GM19324 (cell line): ENCODE measurements around the gene MAEA.
A peak's percentile ranks its signal among the peaks of the same experiment; 100 is the strongest.
"Not testable (repeated sequence)": the region's sequence is repeated elsewhere in the genome, so short reads cannot be mapped to it uniquely, and the experiment has no call there.

Experiments used
- ATAC-seq: cut with Tn5 transposase; IDR thresholded peaks from one replicate; pipeline ENCODE4 v1.9.1; 2021; ENCODE audit warnings: mild to moderate bottlenecking, moderate library complexity; ENCODE audit not compliant: unreplicated experiment, low FRiP score

MAEA gene

DNA sequence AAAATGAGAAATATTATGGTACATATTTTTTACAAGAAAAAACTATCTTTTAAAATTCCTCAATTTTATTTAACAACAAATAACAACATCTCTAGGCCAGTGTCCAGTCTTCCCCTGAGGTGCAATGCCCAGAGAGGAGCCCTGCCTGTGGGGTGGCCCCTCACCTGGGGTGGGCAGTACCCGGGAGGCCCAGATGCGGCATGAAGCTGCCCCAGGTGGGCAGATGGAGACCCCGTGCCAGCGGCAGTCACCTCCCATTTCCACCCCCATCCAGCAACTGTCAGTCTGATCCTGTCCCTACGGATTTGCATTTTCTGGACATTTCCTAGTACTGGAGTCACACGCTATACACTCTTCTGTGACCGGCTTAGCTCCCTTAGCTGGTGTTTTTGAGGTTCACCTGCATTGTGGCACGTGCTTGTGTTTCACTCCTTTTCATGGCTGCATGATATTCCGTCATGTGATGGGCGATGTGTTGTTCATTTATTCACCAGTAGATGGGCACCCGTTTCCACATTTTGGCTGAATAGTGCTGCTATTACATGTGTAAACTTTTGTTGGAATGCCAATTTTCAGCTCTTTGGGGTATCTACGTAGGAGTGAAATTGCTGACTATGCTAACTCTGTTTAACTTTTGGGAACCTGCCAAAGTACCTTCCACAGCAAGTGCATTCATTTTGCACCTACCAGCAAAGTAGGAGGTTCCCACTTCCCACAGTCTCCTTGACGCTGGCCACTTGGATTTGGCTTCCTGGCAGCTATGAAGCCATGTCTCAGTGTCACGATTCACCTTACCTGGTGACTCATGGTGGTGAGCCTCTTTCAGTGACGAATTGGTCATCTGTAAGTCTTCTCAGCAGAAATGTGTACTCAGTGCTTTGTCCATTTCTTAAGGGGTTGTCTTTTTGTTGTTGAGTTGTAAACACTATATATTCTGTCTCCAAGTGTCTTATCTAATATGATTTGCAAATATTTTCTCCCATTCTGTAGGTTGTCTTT is 11.7 kb upstream of the MAEA start:
- ATAC-seq: no peak

DNA sequence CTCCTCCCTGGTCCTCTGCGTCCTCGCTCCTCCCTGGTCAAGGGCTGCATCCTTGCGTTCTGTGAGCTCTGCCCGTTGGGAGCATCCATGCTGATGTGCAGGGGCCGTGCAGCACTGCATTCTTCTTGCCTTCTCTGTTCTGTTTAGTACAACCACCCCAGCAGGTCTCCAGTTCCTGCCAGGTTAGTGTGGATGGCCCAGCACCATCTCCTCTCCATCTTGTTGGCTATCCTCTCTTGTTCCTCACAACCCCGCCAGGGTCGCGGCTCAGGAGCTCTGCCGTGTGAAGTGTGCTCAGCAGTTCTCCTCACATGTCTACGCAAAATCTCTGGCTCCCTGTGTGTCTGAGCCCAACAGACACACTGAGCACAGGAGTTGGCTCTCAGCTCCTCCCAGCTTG is 10.4 kb upstream of the MAEA start:
- no peak for ATAC-seq

DNA sequence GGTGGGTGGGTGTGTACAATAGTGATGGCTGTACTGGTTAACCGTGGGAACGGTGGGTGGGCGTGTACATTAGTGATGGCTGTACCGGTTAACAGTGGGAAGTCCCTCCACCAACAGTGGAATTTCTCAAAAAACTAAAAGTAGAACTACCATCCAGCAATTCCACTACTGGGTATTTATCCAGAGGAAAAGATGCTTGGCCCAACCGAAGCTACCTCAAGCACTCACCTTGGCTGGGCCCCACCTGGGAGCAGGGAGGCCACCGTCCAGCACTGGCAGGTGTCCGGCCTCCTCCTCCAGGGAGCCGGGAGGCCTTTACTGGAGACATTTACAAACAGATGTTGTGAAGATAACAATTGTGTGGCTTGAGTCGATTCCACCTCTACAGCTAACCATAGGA is 6.0 kb upstream of the MAEA start:
- ATAC-seq: no peak

DNA sequence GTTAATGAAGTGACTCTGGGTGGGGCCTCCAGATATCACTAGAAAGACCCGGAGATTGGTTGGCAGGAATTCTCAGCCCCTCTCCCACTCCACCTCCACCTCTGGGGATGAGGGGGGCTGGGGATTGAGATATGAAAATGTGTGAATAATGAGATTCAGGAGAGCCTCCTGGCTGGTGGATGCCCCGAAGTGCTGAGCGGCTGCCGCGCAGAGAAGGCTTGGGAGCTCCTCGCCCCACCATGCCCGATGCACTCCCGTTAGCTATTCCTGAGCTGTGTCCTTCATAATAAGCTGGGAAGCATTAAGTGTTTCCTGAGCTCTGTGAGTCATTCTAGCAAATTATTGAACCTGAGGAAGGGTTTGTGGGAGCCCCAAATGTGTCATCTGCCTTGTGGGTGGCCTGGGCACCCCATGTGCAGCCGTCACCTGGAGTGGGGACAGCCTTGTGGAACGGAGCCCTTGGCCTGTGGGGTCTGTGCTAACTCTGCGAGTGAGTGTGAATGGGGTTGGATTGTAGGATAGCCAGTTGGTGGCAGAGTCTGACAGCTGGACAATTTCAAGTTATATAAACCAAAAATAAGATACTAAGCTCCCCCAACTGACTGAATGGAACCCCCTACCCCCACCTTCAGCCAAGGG is 4.4 kb upstream of the MAEA start:
- no peak for ATAC-seq

DNA sequence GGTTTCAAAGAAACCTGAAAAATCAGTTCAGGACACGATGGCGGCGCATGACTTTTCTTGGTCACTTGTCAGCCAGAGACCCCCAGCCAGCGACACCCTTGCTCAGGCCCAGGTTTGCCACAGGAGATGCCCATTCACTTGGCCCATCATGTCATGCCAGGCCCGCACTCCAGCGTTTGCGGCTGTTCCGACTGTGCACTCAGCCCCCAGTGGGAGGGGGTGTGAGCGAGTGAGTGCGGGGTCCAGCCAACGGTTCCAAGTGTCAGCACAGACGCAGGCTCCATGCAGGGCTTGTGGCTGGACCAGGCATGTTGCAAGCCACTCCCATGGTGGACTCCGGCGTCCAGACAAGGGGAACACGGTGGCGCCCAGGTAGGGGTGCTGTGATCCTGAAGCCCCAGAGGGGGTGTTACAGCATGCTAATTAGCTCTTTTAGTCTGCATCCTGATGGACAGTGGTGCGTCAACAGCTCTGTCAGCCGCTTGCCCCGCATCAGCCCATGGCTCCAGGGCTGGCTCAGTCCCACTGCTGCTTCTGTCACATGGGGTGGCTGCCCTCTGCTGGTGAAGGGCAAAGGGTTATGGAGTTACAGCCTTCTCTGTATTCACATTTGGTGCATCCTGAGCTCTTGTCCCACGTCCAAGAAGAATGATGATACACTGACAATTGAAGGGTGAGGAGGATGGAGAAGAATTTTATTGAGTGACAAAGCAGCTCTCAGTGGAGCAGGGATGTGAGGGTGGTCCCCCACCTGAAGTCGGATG is 3.7 kb upstream of the MAEA start:
- ATAC-seq: no peak

DNA sequence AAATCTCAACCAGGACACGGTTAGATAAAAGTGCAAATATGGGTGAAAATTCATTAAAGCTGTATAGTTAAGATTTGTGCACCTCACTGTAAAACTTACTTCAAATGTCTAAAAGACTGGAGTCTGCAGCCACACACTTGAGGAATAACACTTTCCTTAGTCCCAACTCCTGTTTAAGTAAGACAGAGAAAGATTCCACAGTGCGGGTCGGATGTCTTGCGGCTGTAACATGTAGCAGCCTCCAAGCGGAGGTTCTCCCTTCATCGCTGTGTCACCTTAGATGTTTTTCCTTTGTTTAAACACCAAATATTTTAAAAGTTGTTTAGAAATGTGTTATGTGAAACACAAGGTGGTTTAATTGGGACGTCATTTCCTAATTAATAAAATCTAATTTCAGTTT is 905 bp upstream of the MAEA start:
- no peak for ATAC-seq

DNA sequence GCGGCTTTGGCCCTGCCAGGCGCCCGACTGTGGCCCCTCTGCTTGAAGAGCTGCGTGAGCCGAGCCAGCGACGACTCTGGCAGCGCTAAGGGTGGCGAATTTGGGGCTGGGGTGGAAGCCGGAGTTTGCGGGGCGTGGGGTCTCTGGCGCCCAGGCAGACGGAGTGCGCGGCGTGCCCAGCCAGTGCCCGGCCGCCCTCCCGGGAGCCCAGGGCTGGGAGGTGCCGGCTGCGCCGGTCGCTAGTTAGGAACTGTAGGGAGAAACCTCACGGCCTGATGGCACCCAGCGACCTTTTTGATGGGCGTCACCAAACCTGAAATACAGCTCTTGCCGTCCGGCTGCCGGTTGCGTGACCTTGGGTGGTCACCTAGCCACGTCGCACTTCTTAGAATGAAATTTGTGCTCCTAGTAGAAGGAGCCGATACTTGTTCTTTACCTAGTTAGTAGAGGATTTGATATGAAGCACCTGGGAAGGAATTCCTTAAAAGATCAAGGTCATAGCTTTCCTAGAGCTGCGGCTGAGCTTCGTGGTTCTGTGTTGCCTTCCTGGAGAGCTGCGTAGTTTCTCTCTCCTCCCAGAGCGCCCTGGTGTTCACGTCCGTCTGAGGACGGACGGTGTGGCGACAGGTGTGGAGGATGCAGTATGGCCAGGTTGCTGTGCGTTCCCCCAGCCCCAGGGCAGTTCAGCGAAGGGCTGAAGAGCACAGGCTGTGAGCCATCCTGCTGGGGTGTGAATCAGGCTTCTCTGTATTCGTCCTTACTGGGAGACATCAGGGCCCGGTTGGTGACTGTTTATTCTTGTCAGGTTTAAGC is 680 bp downstream of the MAEA start:
- peak; percentile 3 for ATAC-seq

DNA sequence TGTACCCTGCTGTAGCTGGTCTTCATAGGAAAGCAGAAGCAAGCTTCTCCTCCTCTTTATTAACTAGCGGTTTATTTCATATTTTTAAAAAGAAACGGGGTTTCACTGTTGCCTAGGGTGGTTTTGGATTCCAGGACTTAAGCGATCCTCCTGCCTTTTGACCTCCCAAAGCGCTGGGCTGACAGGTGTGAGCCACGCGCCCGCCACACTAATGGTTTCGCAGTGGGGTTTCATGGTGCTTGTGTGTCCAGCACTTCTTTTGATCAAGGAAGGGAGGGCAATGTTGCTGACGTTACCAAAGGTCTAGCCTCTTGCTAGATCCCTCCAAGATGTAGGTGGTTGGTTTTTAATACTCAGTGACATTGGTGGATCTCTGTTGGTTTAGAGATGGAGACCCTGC is 1.4 kb downstream of the MAEA start:
- ATAC-seq: no peak

DNA sequence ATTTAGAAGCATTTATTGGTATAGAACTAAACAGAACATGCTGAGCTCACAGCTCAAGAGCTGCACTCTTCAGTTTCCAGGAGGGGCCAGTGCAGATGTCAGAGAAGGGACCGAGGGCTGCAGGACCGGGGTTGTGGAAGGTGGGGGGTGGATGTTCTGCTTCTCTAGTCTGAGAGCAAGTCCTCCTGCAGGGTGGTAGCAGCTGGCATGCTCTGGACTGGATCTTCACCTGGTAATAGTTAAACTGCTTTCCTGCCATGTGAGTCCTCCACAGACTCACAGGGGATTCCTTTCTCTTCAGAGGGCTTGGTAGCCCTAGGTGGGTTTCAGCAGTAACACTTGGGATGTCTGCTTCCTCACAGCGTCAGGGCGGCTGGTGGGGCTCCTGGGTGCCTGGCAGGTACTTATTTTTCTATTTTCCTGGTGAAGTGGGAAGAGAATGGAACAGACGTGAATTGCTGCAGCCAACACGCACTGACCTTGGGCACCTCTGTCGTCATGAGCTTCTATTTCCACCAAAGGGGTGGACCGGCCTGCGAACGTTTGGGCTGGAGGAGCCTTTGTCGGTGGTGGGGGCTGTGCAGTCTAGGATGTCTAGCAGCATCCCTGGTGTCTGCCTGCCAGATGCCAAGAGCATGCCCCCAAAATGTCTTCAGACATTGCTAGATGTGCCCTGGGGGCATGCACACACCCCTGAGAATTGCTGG is 2.5 kb downstream of the MAEA start:
- no peak for ATAC-seq

DNA sequence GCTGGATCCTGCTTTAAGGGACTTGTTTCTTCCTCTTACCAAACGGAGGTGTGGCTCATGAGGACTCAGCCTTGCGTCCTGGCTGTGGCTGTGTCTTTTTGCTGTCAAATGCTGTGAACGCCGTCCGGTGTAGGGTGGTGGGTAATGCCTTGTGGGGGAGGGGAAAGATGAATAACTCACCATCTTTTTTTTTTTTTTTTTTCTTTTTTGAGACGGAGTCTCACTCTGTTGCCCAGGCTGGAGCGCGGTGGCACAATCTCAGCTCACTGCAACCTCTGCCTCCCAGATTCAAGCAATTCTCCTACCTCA is 3.0 kb downstream of the MAEA start:
- ATAC-seq: not testable (repeated sequence)

DNA sequence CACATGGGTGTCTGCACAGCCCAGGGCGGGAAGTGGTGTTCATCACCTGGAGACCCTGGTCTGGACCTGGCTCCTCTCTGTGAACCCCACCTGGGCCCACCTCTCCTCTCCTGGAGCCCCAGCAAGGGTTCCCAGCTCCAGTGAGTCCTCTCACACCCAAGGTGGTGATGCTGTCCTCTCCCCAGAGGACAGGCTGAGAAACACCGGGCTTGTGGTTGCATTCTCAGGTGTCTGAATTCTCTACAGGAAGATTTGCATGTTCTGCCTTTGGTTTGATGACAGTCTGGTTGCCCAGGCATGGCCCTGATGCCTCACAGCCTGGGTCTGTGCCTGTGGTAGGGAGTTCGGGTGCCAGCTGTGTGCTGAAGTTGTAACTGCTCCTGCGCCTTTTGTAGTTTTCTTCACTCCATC is 3.8 kb downstream of the MAEA start:
- ATAC-seq: no peak

DNA sequence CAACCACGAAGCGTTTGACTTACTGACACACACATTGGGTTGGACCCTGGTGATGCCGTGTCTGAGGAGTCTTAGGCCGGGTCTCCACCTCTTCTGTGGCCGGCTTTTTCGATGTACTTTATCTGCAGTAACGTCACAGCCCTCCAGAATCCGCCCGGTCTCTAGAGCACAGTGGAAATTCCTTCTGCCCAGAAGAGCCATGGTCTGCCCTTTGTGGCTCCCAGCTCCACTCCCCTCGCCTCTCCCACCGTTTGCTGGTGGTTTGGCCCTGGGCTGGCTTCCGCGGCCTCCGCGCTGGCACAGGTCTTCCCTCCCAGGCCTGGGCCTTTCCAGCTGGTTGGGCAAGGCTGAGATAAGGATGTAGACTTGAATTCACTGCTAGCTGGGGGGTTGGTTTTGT is 4.3 kb downstream of the MAEA start:
- ATAC-seq: no peak

DNA sequence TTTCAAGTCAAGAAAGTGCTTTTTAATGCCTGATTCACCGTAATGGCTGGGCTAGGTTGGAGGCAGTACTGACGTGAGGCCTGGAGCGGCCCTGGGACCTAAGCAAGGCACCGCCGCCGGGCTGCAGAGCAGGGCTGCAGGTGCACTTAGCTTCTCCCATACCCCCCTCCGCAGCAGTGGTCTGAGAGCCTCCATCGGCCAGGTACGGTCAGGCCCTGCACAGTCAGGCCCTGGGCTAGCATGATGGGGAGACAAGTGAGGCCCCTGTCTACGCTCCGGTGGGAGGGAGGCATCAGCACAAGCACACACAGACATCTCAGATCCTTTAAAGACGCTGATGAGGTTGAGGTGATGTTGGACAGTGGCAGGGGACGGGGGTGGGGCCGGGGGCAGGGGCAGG is 4.7 kb downstream of the MAEA start:
- ATAC-seq: no peak

DNA sequence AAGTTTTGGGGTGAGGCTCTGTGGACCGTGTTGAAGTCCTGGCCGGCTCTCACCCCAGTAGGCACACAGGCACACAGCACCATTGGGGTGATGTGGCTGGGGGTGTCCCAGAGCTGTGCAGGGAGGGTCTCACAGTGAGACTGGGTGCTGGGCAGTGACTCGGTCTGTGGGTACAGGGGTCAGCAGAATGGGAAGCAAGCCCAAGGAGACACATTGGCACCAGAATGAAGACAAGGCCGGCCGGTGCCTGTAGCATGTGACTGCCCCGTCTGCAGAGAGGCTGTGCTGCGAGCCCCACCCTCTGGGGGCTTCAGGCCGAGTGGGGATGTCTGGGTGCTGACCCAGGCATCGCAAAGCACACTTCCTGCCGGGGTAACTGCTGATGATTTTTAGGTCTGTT is 5.2 kb downstream of the MAEA start:
- ATAC-seq: no peak

DNA sequence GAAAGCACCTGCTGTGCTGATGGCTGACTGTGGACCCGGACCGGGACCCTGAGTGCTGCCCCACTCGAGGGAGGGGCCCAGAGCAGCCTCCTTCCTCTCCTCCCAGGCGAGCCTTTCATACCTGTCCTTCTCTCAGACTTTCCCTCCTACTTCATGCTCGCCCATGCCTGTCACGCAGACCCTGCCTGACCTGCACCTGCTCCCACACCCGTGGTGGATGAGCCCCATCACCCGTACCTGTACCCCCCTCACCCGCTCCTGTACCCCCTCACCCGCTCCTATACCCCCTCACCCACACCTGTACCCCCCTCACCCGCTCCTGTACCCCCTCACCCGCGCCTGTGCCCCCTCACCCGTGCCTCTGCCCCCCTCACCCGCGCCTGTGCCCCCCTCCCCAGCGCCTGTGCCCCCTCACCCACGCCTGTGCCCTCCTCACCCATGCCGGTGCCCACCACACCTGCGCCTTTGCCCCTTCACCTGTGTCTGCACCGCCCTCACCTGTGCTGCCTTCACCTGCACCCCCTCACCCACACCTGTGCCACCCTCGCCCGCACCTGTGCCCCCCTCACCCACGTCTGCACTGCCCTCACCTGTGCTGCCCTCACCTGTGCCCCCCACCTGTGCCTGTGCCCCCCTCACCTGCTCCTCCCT is 5.8 kb downstream of the MAEA start:
- ATAC-seq: no peak

DNA sequence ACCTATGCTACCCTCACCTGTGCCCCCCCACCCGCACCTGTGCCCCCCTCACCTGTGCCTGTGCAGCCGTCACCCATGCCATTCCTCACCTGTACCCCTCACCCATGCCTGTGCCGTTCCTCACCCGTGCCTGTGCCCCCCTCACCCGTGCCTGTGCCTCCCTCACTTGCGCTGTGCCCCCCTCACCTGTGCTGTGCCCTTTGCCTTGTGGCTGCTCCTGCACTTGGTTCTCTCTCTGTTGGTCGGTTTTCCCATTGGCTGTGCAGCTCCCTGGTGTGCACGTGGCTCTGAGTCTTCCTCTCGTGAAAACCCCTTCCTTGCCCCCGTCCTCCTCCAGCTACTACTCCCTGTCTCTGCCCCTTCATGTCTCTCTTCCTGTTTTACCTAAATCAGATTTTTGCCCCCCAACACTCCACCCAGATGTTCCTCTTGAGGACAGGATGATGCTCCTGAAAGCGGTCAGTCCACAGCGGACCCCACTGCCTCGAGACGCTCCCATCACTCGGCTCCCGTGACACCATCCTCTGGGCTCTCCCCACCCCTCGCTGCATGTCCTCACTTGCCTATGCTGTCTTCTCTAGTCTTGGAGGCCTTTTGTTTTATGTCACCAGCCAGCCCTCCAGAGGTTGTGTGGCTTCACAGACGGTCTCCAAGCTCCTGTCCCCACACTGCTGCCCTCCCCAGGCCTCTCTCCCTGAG is 6.8 kb downstream of the MAEA start:
- ATAC-seq: no peak

DNA sequence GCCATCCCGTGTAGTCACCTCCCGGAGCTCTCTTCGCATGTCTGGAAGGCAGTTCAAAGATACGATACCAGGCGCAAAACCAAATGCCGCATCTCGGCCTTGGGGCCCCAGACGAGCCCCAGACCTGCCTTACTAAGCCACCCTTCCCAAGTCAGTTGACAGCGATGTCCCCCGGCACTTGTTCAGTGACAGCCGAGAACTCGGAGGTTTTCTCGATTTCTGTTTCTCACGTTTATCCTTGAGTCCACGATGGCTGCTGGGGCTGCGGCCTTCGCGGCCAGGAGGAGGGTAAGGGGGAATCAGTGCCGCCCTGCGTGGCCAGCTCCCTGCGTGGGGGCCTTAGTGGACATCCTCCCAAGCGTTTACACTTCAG is 7.3 kb downstream of the MAEA start:
- no peak for ATAC-seq

DNA sequence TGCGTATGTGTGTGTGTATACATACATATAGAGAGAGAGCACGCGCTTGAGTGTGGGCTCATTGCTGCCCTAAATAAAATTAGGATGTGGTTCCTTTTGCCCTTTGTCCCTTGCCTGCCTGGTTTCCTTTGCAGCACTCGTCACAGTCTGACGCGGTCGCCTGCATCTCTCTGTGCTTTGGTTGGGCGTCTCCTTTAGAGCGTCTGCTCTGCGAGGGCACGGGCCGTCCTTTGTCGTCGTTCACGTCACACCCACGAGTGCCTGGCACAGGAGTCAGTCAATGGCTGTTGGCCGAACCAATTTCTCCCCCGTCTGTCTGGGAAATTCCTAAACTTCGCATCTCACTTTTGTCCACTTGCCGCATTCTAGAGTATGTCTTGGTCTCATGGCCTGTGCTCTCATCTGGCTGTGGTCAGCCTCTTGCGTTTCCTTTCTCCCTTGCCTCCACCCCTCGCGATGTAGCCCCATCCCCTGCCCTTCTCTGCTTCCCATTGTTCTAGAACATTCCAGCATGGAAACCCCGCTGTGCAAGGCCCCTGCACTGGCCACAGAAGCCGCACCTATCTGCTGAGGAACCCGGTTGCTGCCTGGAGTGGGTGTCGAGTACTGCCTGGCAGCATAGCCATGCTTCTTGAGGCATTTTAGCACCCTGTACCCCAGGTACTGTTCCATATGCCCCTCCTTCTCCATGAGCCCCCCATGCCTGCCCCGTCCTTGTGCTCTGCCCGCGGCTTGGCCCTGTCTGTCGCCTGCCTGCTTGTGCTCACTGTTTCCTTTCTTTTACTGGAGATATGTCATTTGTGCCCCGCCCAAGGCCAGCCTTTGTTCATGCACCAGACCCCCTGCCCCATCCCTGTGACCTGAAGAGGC is 8.0 kb downstream of the MAEA start:
- no peak for ATAC-seq
